ENCODE results near the gene RFT1.

Gene RFT1

DNA sequence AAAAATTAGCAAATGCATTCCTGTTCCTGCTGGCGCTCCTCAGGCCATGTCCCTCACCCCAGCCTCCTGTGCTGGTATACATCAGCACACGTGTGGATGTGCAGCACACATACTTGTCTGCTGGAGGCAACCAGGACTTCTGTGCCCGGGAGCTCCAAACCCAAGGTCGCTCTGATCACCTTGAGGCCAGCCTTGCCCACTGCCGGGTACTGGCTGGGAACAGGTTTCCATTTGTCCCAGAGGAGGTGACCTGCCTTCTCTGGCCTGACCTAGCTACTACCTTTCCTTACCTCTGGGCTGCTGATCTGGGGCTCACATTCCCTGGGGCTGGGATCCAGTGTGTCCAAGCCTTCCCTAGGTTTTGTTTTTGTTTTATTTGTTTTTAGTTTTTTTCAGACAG lies 42.9 kb upstream of the RFT1 start:
- H3K4me3 ChIP-seq (ENCODE audit: low read length) = no peak overlapping the region
- TF ChIP-seq, protein P1, sequence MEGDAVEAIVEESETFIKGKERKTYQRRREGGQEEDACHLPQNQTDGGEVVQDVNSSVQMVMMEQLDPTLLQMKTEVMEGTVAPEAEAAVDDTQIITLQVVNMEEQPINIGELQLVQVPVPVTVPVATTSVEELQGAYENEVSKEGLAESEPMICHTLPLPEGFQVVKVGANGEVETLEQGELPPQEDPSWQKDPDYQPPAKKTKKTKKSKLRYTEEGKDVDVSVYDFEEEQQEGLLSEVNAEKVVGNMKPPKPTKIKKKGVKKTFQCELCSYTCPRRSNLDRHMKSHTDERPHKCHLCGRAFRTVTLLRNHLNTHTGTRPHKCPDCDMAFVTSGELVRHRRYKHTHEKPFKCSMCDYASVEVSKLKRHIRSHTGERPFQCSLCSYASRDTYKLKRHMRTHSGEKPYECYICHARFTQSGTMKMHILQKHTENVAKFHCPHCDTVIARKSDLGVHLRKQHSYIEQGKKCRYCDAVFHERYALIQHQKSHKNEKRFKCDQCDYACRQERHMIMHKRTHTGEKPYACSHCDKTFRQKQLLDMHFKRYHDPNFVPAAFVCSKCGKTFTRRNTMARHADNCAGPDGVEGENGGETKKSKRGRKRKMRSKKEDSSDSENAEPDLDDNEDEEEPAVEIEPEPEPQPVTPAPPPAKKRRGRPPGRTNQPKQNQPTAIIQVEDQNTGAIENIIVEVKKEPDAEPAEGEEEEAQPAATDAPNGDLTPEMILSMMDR (conservative IDR thresholded peaks at IDR 0.05; ENCODE audit: low read depth, low read length) = no peak
- no peak for DNase-seq (ENCODE audit: low read depth)

DNA sequence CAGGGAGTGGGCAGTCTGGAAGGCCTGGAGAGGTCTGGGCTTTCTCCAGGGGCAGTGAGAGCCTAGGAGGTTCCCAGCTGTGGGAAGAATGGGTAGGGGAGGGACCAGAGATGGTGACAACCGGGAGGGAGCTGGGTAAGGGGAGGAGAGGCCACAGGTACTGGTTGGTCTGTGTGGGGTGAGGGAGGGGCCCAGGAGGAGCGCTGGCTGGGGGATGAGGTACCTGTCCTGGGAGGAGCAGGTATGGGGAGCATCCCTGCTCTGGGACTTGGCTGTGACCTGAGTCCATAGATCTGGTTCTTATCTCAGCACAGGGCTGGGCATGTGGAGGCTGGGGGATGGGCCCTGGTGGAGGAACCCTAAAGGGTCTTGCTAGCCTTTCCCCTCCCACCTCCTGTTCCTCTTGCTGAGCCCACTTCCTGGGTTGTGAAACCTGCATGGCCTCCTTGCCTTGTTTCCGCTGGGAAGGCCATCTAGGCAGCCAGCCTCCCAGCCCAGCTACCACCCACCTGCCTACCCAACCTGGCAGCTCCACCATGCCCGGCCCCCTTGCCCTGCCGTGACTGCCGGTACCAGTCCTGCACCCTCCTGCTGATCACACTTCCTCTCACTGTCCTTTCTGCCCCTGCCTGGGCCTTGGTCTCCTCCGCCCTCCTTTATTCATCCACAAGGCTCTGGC lies 41.7 kb upstream of the RFT1 start:
- H3K4me3 ChIP-seq (ENCODE audit: low read length) = no peak overlapping the region
- DNase-seq (ENCODE audit: low read depth) = no peak
- TF ChIP-seq, protein P1 (conservative IDR thresholded peaks at IDR 0.05; ENCODE audit: low read depth, low read length) = no peak

- TF ChIP-seq, protein P1 (conservative IDR thresholded peaks at IDR 0.05; ENCODE audit: low read depth, low read length) = no peak
- no peak overlapping the region for H3K4me3 ChIP-seq (ENCODE audit: low read length)
- no peak for DNase-seq (ENCODE audit: low read depth)
Observed at GRCh38 chr3:53171064-53171418, 40.8 kb upstream of the RFT1 start.

GRCh38 chr3:53170325-53171063 lies 40.3 kb upstream of the RFT1 start:
- no peak for DNase-seq (ENCODE audit: low read depth)
- TF ChIP-seq, protein P1 (conservative IDR thresholded peaks at IDR 0.05; ENCODE audit: low read depth, low read length) = no peak
- no peak overlapping the region for H3K4me3 ChIP-seq (ENCODE audit: low read length)

DNA sequence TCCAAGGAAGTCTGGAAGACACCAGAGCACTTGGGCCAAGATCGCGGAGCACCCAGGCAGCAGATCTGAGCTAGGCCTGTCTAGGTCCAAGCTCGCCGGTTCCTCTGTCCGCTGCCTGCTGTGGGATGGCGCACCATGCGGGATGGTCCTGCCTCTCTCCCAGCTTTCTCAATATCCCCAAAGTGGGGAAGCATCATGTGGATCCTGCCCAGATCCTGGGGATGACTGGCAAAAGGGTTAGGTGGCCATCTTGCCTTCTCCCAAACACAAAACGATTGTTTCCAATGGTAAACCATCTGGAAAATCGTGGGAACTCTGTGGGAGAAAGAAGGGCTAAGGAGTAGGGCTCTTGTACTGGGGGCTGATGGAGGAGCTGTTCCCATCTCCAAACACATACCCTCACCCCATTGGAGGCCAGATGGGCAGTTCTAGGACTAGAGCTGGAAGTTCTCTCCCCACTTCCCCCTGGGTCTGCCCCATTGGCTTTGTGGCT lies 39.6 kb upstream of the RFT1 start:
- no peak overlapping the region for H3K4me3 ChIP-seq (ENCODE audit: low read length)

DNA sequence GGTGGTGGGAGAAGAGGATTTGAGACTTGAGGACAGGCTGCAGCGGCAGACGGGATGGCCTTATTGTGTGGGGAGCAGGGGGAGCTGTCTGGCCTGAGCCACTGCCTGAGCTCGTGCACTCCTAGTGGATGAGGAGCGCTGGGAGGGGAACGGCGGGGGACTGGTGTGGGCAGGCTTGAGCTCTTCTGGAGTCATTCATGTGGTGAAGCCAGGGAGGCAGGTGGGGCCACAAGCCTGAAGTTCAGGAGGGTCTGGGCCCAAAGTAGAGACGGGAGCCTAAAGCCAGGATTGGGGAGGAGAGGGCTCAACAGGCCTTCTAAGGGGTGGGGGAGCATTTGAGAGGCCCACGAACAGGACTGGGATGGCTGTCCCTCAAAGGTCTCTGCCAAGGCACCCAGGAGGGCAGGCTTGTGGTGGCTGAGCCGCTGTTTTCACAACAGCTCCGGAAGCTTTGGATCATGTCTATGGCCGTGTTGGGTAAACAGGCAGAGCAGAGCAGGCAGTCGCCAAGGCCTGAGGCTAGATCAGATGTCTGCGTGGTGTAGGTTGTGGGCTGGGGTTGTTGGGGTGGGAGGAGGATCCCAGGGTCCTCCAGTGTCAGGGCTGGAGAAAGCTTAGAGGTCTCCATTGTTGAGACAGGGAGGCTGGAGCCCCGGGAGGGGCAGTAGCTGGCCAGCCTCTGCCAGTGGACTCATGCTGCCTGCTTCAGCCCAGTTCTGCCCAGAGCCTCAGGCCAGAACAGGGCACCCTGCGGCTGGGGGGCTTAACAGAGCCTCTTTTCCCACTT lies 39.0 kb upstream of the RFT1 start:
- no peak overlapping the region for H3K4me3 ChIP-seq (ENCODE audit: low read length)
- no peak for DNase-seq (ENCODE audit: low read depth)
- TF ChIP-seq, protein P1 (conservative IDR thresholded peaks at IDR 0.05; ENCODE audit: low read depth, low read length) = peak; percentile 11

More for the DNA sequence above, 39.6 kb upstream of the RFT1 start:
- TF ChIP-seq, protein P1 (conservative IDR thresholded peaks at IDR 0.05; ENCODE audit: low read depth, low read length) = no peak
- DNase-seq (ENCODE audit: low read depth) = no peak
